SK-MEL-5 (cell line): ENCODE results near the gene HOXB13. TPM values are rescaled to one million over a fixed set of nuclear protein-coding genes. Genes with fewer than 3 reads are reported as not detected.

Experiments
- DNase-seq: peaks from one replicate; pipeline ENCODE4 v3.0.0-alpha.2; 2016; ENCODE audit warnings: low read depth, low spot score
- in situ Hi-C: cut with HindIII; loops from 2 replicates; pipeline ENCODE4 v1.10.0; 2016; ENCODE audit warnings: low sequenced_read_pairs, high pct_unique_total_duplicates, low pct_unique_long_range_greater_than_20kb
- total RNA-seq: library from RNA; depleted of rRNA; stranded (reverse); fragments of >200 nt; shearing (Covaris generic); gene quantifications from 2 replicates; pipeline ENCODE4 v1.2.3, GENCODE V29; 2014

The HOXB13 gene
- total RNA-seq, 1 experiment from 2014 or later = 3.7 TPM

DNA sequence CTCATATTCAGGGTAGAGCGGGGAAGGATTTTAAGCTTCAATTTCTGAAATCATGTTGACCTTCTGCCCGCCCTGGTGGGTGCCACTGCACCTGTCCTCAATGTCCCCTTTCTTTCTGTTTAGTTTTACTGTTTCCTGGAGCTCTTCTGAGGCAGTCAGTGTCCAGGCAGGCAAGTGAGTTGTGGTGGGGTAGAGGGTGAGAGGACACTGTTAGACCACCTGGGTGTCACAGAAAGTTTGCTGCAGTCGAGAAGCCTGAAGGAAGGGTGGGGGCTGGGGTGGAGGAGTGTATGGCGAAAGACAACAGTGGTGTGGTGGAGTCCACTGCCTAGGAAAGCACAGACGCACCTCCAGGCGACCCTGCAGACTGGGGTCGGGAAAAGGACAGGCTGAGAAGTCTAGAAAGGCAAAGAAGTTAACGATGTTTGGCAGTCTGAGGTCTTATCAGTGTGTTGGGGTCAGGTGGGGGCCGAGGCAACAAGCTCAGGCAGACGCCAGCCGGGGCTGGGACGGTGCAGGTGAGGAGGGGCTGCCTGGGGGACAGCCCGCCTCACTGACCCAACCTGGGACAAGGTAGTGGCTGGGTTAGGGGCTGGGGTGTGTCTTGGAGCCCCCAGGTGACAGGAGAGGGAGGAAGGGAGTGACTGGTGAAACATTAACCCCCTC, 23.3 kb upstream of the HOXB13 start:
- in situ Hi-C loops = no loop called here
- no peak for DNase-seq

- in situ Hi-C loops = no loop called here
- no peak for DNase-seq
Measured at GRCh38 chr17:48751172-48751571, 22.6 kb upstream of the HOXB13 start.

GRCh38 chr17:48749621-48750553, 21.3 kb upstream of the HOXB13 start:
- no peak for DNase-seq
- in situ Hi-C loops = no loop called here

GRCh38 chr17:48748718-48749566, 20.4 kb upstream of the HOXB13 start:
- in situ Hi-C loops = no loop called here
- DNase-seq = no peak

DNA sequence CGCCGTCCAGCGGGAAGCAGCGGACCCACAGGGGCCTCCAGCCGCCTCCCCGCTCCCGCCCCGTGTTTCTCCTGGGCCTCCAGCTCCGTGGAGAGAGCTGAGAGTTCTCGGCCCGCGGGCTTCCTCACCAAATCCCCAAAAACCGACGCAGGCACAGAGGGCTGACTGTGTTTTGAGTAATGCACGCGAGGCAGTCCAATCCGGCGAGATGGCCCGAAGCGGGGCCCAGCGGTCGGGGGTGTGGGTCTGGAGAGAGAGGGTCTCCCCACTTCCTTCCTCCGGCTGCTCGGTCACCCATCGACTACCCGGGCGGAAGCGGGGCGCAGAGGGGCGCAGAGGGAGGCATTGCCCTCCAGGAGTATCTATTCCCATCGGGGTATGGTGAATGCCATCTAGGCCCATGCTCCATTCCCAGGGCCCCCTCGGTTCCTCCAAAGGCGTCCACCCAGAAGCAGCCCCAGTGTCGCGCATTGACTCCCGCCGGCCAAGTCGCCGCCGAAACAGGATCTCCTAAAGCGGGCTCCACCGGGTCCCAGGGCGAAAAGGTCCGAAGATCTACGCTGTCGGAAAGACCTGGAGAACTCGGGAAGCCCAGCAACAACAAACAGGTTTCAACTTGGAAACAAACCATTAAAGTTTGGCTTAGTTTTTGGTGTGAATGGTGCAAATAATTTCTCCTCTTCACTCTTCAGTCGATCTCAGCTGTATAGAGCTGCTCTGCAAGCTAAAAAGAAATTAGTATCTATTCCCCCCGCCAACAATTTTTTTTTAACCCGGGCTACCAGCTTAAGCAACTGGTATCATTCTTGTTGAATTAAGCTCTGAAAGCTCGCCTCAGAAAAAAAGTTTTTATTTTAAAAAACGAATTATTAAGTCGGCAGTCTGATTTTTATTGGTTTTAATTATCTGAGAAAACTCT, 19.2 kb upstream of the HOXB13 start:
- DNase-seq = no peak
- in situ Hi-C loops = no loop called here

DNA sequence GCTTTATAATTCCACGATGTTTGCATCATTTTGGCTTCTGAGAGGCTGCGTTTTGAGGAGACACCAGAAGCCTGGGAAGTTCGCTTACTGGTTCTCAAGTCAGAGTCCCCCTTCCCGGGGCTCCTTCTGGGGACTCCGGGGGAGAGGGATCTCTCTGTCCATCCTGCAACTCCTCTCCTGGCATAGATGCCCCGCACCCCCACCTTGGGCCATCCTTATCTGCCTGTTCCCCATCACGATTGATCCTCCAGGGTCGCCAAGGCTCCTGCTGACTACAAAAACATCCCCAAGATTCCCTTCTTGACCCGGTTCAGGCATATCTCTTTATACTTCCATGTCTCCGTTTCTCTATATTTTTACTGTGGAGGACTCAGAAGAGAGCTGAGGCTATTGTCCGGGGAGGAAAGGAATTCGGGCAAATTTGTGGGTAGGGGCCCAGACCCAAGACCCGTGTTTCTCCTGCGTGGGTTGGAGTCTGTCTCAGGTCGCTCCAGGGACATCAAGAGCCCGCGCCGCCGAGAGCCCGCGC, 18.4 kb upstream of the HOXB13 start:
- no peak for DNase-seq
- in situ Hi-C loops = no loop called here

DNA sequence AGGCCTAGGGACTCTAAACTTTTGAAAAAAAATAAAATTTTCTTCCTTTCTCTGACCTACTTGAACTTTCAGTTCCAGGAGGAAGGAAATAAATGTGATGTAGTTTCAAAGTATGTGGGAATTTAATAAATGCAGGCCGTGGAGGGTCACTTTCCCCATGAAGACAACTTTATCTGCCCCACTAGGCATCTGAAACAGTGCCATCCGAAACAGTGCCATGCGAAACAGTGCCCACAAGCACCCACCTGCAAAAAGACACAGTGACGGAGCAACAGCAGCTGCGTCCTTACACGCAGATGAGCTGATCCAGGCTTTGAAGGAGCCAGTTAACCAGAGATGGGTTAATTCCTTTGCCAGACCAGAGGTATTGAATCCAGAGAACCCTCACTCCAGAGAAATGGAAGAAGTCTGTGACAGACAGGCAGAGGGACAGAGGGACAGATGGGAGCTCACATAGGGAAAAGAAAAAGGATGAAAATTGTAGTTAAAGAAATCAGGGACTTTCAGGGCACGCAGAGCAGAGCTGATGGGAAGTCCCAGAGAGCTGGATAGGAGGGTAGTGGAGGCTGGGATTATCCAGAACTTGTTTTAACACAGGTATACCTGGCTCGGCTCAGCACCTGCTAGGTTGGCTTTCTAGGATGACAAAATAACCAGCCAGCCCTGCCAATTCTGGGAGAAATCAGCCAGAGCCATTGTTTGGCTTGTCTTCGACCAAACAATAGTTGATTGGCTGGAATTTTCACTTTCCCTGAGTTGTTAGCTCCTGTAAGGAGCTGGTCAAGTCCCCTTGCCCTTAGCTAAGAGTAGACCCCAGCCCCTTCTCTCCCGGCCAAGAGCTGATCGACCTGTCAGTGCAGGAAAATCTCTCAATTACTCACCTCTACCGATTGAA, 17.1 kb upstream of the HOXB13 start:
- in situ Hi-C loops = no loop called here
- DNase-seq = no peak

- DNase-seq = no peak
- in situ Hi-C loops = no loop called here
Measured at GRCh38 chr17:48740537-48740936, 12.0 kb upstream of the HOXB13 start.

- in situ Hi-C loops = no loop called here
- DNase-seq = no peak
Measured at GRCh38 chr17:48738803-48739526, 10.4 kb upstream of the HOXB13 start.

DNA sequence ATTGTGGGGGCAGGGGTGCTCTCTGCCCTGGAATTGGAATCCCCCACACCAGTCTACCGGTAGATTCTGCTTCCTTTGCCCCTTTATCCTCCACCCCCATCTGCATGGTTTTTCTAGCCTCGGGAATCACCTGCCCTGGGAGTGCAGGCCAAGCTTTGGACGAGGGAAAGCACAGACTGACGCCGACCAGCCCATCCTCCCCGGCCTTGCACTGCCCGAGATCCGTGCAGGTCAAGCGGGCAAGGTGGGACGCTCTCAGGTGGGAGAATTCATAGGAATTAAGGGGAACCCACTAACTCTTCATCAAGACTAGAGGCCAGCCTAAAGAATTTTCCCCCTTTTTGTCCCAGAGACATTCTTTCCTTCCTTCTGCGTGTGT, 9.9 kb upstream of the HOXB13 start:
- DNase-seq = no peak
- in situ Hi-C loops = no loop called here

DNA sequence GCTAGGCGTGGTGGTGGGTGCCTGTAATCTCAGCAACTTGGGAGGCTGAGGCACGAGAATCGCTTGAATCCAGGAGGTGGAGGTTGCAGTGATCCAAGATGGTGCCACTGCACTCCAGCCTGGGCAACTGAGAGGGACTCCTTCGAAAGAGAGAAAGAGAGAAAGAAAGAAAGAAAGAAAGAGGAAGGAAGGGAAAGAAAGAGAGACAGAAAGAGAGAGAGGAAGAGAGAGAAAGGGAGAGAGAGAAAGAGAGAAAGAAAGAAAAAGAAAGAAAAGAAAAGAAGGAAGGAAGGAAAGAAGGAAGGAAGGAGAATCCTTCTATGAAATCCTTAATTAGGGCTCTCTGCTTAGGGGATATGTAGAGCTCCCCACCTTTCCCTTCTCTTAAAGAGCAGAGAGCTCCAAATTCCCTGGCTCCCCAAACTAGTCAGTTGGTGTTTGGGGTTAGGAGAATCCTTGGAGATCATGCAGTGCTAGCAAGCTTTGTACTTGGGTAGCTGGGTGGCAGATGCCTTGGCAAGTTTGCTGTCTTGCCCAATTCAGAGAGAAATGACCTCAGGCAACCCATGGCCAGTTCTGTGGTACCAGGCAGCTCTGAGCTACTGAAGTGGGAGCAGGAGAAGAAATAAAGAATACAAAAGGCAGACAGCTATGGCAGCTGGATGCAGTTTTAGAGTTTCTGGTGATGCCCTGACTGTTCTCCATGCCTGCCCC, 8.9 kb upstream of the HOXB13 start:
- no peak for DNase-seq
- in situ Hi-C loops = no loop called here

GRCh38 chr17:48735062-48735351, 6.5 kb upstream of the HOXB13 start:
- in situ Hi-C loops = no loop called here

GRCh38 chr17:48734333-48735061, 5.9 kb upstream of the HOXB13 start:
- DNase-seq = no peak
- in situ Hi-C loops = no loop called here

More at GRCh38 chr17:48735062-48735351, 6.5 kb upstream of the HOXB13 start:
- DNase-seq = no peak

DNA sequence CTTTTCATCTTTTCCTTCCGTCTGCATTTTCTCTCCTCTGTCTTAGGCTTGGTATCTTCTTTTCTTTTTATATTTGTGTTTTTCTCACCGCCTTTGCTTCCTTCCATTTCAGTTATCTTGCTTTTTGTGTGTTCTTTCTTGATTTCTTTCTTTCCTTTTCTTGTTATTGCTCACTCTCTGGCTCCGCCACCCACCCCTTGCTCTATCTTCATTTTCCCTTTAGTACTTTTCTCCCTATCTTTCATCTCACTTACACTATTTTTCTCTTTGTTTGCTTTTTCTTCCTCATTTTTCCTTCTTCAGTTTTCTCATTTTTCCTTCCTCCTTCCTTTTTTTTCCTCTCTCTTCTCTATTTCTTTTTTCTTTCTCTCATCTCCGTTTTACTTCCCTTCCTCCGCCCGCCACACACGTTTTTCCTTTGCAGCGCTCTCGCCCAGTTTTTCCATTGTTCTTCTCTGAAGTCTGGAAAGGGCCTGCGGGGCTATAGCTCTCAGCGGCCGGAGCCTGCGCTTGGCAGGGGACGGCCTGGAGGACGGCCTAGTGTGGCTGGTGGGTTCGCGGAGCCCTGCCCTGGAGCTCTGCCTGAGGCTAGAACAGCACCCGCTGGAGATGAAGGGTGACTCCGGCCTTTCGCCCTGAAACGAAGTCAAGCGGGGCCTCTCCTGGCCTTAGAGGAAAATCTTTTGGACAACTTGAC, 5.2 kb upstream of the HOXB13 start:
- no peak for DNase-seq
- in situ Hi-C loops = no loop called here
